NCI-H748 (cell line): Measurements from ENCODE around the gene GLOD5.
A peak's percentile ranks its signal among the peaks of the same experiment; 100 is the strongest.

ENCODE experiments used
- DNase-seq: peaks from one replicate; lab custom pipeline; 2025; ENCODE audit not compliant: unreplicated experiment; lab: John Stamatoyannopoulos, UW

GLOD5 gene

DNA sequence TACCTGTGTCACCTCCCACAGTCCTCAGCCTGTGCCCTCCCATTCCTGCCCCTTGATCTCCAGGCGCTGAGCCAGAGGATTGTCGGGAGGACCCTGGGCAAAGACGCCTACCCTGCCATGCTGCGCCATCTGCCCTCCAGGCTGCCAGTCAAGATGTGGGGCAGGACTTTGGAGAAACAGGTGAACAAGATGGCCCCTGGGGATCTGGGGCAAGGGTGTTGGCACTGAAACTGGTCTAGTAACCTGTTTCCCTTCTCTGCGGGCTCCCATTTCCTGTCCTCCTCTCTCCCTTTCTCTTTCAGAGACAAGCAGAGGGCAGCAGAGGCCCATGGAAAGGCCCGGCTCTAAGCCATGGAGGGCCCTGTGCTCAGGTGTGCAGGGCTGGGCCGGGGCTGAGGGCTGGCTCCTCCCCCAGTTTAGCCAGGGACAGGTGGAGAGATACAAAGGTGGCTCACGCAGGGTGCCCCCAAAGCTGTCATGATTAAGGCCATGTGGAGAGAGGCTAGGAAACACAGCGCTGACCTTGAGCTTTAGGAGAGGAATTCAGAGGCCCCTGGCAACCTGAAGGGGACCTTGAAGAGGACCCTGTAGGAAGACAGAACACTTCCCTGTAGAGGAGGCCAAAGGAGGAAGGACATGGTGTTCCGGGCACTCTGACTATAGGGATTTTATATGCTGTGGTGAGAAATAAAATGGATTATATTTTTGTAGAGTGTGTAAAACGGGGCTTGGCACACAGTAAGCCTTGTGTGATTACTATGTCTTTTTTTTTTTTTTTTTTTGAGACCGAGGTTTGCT, at the start of gene GLOD5:
TSS of gene GLOD5 (plus strand) at position 74 of the 798 bp plus-strand sequence. CDS start at position 118, 44 bp downstream.
- peak; percentile 77 for DNase-seq

DNA sequence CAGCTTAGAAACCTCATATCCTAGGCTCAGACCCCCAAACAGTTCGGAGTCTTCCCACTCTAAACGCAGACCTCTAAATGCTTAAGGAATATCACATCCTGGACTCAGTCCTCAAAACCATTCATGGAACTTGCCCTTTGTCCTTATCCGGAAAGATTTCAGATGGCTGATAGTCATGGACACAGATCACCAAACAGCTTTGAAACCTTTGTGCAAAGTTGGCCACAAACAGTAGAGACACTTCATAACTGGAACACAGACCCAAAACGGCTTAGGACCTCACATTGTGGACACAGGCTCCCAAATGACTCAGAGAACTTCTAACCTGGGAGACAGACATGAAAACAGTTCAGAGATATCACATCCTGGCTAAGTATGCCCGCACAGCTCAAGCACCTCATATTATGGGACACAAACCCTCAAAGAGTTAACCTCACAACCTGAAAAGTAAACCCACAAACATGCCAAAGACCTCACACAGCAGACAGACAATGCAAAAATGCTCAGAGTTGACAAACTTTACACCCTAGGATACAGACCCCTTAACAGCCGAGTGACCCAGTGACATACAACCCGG, 49.5 kb upstream of the GLOD5 start:
- no peak for DNase-seq

DNA sequence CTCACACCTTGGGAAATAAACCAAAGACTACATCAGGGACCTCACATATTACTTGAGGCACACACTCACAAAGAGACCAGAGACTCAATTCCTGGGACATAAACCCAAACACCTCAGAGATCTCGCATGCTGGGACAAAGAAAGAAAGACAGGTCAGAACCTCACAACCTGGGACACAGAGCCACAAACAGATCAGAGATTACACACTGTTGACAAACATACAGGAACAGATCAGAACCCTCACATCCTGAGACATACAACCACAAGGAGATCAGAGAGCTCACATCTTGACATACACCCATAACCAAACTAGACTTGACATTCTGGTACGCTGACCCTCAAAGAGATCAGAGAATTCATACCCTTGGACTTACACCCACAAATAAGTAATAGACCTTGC, 47.7 kb upstream of the GLOD5 start:
- DNase-seq: no peak

DNA sequence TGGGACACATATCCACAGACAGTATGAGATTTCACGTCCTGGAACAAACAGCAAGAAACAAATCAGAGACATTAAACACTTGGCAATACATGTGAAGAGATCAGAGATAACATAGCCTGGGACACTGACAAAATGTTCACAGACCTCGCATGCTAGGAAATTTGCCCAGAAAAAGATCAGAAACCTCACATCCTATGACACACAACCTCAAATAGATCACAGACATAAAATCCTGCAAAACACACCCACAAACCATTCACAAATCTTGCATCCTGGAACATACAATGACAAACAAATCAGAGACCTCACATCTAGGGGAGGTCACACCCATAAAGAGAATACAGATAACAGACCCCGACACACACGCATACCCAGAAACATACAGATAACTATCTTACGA, 47.0 kb upstream of the GLOD5 start:
- DNase-seq: no peak

DNA sequence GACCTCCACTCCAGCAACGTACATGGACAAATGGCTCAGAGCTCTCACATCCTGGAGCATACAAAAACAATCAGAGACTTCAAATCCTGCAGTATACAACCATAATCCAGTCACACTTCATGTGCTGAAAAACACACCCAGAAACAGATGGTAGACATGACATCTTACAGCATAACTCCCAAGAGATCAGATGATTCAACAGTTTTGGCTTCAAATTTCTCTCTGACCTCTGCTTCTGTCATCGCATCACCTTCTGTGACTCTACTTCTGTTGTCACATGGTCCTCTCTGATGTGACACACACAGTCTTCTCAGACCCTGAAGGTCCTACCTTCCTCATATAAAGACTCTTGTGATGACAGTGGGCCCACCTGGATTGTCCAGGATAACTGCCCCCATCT, 46.5 kb upstream of the GLOD5 start:
- DNase-seq: no peak

DNA sequence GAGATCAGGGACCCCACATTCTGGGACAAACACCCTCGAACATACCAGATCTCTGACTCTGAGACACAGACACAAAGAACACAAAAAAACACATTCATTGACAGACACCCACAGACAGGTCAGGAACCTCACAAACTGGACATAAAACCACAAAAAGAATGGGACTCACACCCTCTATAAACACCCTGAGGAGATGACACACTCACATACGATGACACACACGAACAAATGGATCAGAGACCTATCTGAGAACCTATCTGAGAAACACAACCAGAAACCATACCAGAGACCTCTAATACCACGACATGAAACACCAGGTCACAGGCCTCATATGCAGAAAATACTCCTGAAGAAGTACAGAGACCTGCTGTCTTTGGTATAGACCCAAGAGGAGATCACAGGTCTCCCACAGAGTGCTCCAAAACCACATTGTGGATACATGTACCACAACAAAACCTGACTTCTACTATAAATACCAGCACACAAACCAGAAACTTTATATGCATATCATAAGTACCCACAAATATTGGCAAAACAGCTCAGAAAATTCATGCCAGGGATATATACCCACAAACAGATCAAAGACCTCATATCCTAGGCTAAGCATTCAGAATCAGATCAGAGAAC, 45.6 kb upstream of the GLOD5 start:
- no peak for DNase-seq

DNA sequence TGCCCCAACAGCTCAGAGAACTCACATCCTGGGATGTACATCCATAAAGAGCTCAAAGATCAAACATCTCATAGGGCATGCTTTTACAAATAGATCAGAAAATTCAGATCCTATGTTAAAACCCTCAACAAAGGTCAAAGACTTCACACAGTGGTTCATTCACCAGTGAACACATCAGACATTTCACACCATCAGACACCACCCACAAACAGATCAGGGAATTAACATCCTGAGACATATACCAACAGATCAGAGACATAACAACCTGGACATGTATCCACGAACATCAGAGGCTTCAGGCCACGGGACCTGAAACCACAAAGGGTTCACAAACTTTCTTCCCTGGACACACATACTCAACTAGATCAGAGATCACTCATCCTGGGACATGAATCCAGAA, 41.6 kb upstream of the GLOD5 start:
- no peak for DNase-seq

DNA sequence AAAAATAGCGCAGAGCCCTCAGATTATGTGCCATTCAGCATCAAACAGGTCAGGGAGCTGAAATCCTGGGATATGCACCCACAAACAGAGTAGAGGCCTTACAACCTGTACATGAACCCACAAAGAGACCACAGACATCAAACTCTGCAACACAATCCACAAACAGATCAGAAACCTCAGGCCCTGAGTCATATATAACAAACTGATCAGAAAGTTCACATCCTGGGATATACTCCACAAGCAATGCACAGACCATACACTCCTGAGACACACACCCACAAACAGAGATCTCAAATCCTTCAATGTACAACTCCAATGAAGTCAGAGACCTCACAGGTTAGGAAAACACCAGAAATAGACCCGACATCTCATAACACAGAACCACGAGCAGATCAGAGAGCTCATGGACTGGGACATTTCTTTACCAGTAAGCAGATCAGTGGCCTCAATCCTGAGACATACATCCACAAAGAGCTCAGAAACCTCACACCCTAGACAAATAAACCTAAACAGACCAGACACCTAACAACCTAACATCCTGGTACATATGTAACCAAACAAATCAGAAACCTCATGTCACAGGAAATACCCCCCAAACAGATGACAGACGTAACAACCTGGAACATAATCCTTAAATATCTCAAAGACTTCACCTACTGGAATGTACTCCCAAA, 40.8 kb upstream of the GLOD5 start:
- DNase-seq: no peak

DNA sequence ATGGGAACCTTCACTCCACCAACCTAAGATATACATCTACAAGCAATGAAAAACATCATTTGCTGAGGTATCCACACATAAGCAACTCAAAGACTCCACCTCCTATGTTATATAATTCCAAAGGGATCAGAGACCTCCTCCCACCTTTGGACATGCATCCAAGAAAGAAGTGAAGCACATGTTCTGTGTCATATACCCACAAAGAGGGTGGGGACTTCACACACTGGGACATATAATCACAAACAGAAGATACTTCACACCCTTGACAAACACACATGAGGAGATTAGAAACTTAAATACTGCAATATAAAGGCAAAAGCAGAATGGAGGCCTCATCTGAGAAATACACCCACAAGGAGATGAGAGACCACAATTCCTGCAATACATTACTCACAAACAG, 39.6 kb upstream of the GLOD5 start:
- no peak for DNase-seq

DNA sequence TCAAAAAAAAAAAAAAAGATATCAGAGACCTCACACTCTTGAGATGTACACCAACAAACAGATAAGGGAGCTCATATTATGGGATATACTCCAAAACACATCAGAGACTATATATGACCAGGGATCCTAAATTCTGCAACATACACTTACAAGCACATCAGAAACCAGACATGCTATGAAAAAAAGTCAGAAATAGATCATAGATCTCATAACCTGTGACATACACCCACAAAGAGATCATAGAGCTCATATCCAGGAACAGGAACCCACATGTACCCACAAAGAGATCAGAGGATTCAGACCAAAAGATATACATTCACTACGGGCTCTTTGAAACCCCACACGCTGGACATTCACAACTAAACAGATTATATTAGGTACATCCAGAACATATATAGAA, 35.0 kb upstream of the GLOD5 start:
- DNase-seq: no peak

DNA sequence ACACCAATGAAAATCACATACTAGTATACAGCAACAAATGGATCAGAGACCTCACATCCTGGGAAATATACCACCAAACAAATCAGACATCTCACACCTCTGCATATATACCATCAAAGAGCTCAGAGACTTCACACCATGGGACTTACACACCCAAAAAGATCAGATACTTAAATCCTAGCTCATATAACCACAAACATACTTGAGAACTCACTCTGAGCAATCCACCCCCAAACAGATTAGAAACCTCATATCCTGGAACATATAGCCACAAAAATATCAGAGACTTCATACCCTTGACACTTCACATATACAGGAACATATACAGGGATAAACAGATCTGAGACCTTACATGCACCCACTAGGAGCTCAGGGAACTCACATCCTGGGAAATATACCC, 32.9 kb upstream of the GLOD5 start:
- no peak for DNase-seq

DNA sequence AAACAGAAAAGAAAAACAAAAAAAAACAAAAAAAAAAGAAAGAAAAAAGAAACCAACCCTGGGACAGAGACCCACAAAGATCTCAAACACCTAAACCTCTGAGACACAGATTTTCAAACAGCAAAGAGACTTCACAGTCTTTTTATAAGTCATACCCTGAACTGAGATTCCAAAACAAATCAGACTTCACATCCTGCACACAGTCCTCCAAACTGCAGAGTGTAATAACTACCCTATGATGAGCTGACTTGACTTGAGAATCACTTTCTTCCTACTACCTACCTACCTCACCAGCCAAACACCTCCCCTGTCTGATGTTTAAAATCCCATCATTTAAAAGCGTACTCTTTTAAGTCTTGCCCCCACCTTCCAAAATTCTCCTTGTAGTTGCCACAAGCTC, 25.2 kb upstream of the GLOD5 start:
- DNase-seq: no peak

DNA sequence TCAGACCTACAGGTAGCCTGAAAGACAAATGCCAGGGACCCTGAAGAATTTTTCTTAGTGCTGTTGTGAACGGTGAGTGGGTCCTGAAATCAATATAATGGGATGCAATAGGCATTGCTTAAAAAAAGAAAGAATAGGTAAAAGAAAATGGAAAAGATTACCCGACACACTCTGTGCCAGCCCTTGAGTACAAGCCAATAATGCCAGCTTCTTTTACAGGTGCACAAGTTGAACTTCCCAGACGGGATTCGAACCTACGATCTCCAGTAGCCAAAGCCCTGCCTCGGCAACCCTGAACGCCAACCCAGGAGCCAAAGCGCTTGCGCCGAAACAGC, 24.7 kb upstream of the GLOD5 start:
- no peak for DNase-seq

DNA sequence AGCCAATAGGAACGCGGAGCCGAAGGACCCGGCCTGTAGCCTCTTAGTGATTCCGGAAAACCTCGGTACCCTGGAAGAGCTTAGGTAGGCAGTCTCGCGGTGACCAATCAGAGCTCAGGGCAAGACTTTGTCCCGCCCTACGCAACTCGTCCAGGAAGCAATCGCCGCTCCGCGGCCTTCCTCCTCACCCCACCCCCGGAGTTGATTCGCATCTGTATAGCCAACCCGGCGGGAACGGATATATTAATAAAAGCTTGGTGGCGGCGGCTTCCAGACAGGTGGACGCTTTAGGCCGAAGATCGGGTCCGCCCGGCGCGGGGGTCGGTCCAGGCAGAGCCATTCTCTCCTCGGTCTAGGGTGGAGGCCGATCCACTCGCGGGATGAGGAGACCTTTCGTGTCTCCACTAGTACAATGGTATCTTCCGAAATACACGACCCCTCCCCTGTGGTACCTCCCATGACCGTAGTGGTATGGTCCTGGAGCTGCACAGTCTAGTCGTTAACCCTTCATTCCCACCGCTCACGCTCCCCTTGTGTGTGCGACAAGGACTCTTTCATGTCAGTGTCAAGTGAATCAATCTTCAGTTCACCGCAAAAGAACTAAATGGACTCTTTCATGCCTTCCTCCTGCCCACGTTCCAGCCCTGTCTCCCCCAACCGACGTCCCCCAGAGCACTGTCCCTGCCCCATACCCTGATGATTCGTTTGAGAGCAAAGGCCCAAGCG, 24.2 kb upstream of the GLOD5 start:
- peak; percentile 98 for DNase-seq

DNA sequence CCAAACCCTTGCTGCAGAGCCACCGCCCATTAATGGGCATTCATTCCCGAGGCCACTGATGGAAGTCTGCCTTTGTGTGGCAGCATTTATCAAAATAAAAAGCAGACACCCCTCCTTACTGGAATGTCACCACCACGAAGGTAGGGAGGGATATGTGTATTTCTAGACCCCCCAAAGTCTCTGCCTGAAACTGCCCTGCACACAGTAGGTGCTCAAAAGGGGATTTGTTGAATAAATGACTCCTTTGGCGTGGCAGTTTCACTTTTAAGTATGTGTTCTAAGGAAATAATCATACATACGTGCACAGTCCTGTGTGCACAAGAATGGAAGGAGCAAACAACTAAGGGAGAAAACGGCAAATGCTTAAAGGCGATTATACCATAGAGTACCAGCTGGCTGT, 23.6 kb upstream of the GLOD5 start:
- peak; percentile 58 for DNase-seq

DNA sequence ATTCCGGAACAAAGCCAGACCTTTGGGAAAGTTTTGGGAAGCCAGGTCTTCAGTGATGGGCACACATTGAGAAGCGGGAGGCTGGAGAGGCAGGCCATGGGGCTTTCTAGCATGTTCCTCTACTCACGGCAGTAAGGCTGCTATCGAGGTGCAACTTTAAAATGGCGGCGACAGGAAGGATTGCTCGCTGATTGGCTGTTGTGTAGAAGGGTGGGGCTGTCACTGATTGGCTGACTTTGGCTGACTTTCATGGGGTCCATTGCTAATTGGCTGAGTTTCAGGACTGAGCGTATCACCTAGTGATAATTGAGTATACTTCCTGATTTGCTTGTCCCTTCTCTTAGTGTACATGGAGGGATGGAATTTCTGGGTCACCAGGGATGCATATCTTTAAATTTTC, 19.7 kb upstream of the GLOD5 start:
- DNase-seq: no peak

DNA sequence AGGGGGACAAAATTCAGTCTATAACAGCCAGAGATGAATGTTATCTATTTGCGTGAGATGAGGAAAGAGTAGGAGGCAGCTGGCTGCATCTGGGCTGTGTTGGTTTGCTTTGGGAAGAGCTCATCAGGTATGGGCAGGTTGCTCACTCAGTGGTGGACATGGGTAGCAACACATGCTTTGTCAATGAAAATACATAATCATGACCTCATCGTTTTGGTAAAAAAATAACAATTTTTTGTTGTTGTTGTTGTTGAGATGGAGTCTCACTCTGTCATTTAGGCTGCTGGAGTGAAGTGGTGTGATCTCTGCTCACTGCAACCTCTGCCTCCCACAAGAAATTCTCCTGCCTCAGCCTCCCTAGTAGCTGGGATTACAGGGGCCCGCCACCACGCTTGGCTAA, 16.3 kb upstream of the GLOD5 start:
- DNase-seq: no peak

DNA sequence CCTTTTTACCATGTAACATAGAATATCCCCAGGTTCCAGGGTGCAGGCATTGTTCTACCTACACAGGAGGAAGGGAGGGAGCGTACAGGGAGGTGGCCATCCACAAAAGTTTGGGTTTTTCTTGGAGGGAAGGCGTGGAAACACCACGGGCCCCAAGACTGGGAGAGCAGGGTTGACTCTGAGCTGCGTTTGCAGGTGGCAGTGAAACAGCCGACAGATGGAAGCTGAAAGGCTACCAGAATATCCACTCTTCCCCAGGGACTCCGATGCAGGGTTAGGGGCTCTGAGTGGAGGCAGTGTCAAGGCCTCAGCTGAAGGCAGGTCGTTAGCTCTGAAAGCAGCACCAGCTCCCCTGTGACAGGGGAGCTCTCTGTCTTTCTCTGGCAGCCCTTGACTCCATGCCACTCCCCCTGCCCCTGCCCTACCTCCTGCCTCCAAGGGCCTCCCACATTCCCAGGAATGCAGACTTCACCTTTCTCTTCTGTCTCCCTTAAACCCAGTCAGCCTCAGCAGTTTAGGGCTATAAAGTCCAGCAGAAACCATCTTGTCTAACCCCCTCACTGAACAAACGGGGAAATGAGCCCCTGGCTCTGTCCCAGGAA, 14.0 kb upstream of the GLOD5 start:
- DNase-seq: no peak

DNA sequence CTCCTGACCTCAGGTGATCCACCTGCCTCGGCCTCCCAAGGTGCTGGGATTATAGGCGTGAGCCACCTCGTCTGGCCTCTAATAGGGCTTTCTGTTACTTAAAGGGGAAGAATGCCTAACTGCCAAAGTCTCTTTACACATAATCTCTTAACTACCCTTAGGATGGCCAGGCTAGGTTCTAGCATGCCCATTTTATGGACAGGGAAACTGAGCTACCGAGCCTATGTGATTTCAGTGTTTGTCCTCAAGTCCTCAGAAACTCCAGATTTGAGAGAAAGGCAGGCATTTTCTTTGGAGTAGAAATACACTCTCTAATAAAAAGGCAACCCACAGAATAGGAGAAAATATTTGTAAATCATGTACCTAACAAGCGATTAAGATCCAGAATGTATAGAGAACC, 12.4 kb upstream of the GLOD5 start:
- no peak for DNase-seq

DNA sequence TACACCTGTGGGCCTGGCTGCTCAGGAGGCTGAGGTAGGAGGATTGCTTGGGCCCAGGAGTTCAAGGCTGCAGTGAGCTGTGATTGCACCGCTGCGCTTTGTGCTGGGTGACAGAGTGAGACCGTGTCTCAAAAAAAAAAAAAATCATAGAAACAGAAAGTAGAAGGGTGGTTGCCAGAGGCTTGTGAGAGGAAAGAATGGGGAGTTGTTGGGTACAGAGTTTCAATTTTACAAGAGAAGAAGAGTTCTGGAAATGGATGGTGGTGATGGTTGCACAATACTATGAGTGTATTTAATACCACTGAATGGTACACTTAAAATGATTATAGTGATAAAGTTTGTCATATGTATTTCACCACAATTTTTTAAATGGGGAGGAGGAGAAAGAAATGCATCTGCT, 10.2 kb upstream of the GLOD5 start:
- DNase-seq: no peak

DNA sequence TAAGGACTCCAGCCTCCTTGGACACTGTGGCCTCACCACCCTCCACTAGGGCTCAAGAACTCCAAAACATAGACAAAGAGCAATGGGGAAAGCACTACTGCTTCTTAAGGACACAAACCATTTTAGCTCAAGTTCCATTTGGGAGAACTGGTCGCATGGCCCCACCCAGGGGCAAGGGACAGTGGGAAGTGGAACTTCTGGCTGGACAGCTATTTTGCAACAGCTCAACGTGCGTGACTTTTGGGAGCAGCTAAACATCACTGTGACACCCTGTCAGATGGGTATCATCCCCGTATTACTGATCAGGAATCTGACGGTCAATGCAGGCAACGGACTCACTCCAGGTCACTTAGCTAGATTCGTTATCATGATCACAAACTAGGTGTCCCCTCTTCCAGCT, 9.0 kb upstream of the GLOD5 start:
- DNase-seq: no peak
